Hematopoietic multipotent progenitor cell treated with erythropoietin and hydrocortisone succinate and interleukin-3 and kit ligand, for 17 days (in vitro differentiated cells): ENCODE results near the gene KIF12.
"Not testable (repeated sequence)": the region's sequence is repeated elsewhere in the genome, so short reads cannot be mapped to it uniquely, and the experiment has no call there.

ENCODE experiments used
- DNase-seq: peaks from one replicate; pipeline ENCODE4 v3.0.0-alpha.2; 2015; ENCODE audit warnings: low spot score

KIF12 gene

GRCh38 chr9:114046237-114046755, 52.8 kb downstream of the KIF12 start:
- DNase-seq = no peak

- DNase-seq = not testable (repeated sequence)
Measured at GRCh38 chr9:114043660-114044059, 55.4 kb downstream of the KIF12 start.
